Endothelial cell of umbilical vein (primary cell): ENCODE results near the gene PRC1.

Experiments used
- CTCF ChIP-seq, 2 donors: IDR thresholded peaks; 1 replicate in 1 of 2; 2 replicates in 1 of 2; pipeline ENCODE4 v1.5.1; 2011; ENCODE audit warnings: low read length in 2 of 2, mild to moderate bottlenecking in 2 of 2, moderate library complexity in 2 of 2, control low read depth in 1 of 2, inconsistent platforms in 1 of 2, low read depth in 1 of 2; ENCODE audit not compliant: insufficient read depth in 1 of 2; ENCODE audit errors: extremely low read depth in 1 of 2
- EZH2 ChIP-seq: IDR thresholded peaks from 2 replicates; pipeline ENCODE4 v1.6.1; 2012; ENCODE audit warnings: borderline replicate concordance, low read depth, mild to moderate bottlenecking, moderate library complexity, low read length, inconsistent platforms; ENCODE audit not compliant: severe bottlenecking

- TF ChIP-seq CTCF (IDR thresholded peaks at IDR 0.05; ENCODE audit: extremely low read depth in 1 of 2, insufficient read depth in 1 of 2, low read depth in 1 of 2, low read length in 2 of 2), result no peak
- TF ChIP-seq EZH2, result no peak
These were observed 44.2 kb downstream of the PRC1 start for GRCh38 chr15:90949979-90950675.
